Fibroblast of skin of scalp (primary cell): ENCODE results near the gene DUSP7.
A peak's percentile ranks its signal among the peaks of the same experiment; 100 is the strongest.

Experiments used
- DNase-seq: peaks from one replicate; pipeline ENCODE4 v3.0.0-alpha.2; 2013

The DUSP7 gene

GRCh38 chr3:52004906-52005395, 51.4 kb downstream of the DUSP7 start:
- DNase-seq: no peak

DNA sequence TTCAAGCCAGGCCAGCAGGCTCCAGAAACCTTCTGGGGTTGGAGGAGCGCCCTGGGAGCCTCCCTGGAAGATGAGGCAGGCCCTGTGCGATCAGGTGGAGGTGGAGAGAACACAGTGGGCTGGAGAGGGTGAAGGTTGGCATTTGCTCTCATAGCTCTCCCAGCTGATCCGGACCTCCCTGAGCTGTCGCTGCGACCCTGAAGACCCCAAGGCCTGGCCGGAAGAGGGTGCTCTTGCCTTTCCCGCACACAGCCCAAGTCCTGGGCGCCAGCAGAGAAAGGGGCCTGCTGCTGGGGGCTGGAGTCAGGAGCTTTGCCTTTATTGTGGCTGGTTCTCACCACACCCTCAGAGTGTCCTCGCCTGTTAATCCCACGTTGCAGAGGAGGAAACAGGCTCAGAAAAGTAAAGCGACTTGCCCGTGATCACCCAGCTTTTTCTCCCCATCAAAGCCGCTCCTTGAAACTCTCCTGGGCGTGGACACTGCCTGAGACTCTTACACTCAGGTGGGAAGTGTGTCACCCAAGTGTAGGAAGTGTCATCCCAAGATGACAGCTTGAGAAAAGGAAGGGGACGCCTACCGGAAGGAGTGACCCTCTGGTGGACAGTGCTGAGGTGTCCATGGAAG, 52.1 kb downstream of the DUSP7 start:
- peak; percentile 74 for DNase-seq

GRCh38 chr3:52002748-52003147, 53.6 kb downstream of the DUSP7 start:
- no peak for DNase-seq

GRCh38 chr3:52001443-52001974, 54.9 kb downstream of the DUSP7 start:
- peak; percentile 64 for DNase-seq

DNA sequence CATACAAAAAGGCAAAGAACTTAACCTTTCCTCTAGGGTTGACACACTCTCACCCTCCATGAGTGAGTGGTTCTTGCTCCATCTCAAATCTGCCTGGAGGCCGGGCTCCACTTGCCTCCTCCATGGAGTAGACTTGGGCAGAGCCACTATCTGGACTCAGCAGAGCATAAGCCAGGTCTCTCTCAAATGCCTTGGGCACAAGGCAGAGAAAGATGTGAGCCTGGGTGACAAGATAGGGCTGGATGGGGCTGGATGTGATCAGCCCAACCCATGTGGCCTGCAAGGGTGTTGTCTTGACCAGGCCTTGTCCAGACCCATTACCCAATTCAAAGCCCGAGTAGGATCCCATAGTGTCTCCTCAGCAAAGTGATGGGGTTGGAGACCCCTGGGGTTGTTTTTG, 56.5 kb downstream of the DUSP7 start:
- no peak for DNase-seq
